Measurements from ENCODE around the gene AK2.
"Not testable (repeated sequence)": the region's sequence is repeated elsewhere in the genome, so short reads cannot be mapped to it uniquely, and the experiment has no call there.

The AK2 gene

GRCh38 chr1:33050221-33051076 lies 13.8 kb upstream of the AK2 start:
- DNase-seq (ENCODE audit: low spot score), result no peak

DNA sequence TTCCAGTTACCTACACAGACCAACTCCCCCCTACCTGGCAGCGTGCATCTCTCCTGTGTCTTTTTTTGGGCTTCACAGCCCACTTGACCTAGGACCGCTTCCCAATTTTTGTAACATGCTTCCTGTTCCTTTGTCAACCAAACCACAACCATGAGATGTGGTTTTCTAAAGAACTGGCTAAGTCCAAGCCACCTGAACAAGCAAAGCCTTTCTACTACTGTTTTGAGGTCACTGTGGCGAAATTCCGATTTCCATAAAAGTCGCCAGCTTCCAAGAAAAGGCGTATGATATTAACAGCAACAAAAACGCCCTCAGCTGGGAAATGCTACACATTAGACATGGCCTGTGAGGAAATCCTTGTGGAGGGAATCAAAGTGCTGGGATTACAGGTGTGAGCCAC lies 12.7 kb upstream of the AK2 start:
- no peak for DNase-seq (ENCODE audit: low spot score)

- DNase-seq (ENCODE audit: low spot score), result no peak
Observed at GRCh38 chr1:33048426-33048825, 11.7 kb upstream of the AK2 start.

DNA sequence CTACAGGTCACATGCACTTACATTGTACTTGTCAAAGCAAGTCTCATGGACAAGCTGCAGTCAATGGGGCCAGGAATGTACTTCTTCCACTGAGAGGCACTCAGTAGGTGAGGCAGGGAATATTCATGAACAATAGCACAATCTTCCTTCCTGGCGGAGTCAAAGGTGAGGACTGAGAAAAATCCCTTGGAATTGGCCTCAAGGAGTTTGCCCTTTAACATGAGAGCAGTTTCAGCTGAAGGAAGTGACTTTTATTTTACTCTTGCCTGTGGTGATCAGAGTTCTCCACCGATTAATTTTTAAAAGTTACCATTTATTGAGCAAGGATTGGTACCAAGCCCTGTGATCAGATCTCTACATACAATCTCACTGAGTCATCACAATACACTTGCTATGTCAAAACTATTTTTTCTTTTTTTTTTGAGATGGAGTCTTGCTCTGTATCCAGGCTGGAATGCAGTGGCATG lies 11.2 kb upstream of the AK2 start:
- DNase-seq (ENCODE audit: low spot score), result no peak

- no peak for DNase-seq (ENCODE audit: low spot score)
Observed at GRCh38 chr1:33047290-33047689, 10.6 kb upstream of the AK2 start.

- DNase-seq (ENCODE audit: low spot score), result not testable (repeated sequence)
Observed at GRCh38 chr1:33046234-33046633, 9.6 kb upstream of the AK2 start.

DNA sequence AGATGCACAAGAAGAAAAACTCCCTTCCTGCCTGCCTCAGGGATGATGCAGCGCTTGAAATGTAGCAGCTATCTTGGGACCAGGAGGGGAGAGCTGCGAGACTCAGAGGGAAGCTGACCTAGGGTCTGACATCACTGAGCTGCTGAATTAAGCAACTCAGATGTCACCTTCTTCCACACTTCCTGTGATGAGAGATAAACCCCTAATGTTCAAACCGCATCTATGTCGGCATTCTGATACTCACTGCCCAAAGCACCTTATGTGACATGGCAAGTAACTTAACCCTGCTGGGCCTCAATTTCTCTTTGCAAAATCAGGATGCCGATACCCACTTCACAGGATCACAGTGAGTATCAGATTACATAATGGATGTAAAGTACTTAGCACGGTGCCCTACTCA lies 9.1 kb upstream of the AK2 start:
- DNase-seq (ENCODE audit: low spot score), result no peak

DNA sequence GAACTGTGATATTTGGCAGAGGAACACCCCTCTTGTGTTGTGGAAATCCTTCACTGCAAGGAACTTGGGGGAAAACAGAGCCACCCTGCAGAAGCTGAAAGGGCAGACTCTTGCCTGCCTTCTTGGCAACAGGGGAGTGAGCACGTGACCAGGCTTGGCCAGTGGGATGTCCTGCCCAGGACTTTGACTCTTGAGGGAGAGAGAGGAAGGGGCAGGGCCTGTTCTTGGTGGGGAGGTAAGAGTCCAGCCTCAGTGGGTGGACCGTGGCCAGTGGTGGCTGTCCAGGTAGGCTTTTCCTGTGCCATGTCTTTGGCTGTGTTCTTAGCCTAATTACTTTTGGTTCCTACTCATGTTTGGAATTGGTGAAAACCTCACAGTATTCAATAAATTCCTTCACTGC lies 8.6 kb upstream of the AK2 start:
- no peak for DNase-seq (ENCODE audit: low spot score)

- no peak for DNase-seq (ENCODE audit: low spot score)
Observed at GRCh38 chr1:33043267-33044092, 6.8 kb upstream of the AK2 start.

GRCh38 chr1:33042831-33043230 lies 6.1 kb upstream of the AK2 start:
- DNase-seq (ENCODE audit: low spot score), result no peak

- no peak for DNase-seq (ENCODE audit: low spot score)
Observed at GRCh38 chr1:33041026-33041425, 4.3 kb upstream of the AK2 start.

- DNase-seq (ENCODE audit: low spot score), result no peak
Observed at GRCh38 chr1:33039840-33040239, 3.2 kb upstream of the AK2 start.

DNA sequence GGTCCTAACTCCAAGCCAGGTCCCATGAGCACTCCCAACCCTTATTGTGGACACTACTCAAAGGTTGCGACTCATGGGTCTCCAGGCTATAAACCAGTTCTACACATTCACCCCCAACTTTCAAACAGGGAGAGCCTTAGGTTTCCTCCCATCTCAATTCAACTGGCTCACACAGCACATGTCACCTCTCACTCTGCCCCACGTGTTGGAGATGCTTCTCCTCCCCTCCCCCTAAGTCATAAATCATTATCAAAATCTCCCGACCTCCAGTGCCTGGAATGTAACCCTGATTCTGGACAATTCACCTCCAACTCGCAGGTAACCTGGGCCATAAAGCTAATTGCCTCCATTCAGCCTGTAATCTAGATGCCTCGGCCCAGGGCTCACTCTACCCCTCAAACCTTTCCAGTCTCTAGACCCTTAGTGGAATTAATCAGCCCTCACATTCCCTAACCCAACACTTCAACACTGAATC lies 595 bp downstream of the AK2 start:
- DNase-seq (ENCODE audit: low spot score), result no peak

DNA sequence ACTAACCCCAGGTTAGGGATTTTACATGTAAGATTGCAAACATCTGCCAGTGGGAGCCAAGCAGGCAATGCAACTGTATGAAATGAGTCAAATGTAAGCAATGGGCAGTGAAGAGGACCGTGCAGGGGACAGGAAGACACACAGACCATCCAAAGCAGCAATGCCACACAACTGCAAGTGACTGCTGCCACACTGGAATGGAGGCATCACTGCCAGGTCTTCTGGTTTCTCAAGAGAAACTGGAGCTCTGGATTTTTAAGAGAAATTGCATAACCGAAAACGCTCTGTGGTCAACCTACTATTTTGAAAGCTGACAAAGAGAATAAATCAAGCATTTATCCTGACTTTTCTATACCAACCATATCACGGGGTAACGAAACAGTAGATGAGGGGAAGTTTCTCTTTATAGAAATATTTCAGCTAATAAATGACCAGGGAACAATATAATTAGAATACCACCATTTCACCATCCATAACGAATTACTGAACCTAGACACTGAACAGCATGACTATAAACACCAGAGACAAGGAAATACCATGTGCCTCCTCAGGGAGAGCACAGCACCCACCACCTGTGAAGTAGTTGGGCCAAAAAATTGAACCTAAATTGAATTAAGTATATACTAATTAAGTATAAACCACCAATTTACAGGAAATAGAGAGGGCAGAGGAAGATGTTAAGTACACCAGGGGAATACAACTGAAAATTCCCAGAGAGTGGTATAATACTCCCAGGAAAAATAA lies 4.4 kb downstream of the AK2 start:
- no peak for DNase-seq (ENCODE audit: low spot score)

DNA sequence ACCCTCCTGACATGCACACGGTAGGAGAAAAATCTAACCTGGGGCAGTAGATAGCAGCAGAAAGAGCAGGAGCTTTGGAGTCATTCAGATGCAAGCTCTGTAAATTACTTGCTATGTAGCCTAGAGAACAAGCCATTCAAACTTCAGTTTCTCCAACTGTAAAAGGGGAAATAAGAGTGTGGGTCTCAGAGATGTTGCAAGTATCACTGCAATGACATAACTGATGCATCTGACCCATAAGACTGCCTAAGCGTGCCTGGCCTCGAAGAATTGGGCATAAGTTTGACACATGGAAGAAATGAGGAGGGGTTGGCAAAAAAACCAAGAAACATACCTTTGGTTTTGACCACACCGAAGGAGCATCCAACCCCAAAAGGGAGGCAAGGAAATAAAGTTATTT lies 5.2 kb downstream of the AK2 start:
- no peak for DNase-seq (ENCODE audit: low spot score)

DNA sequence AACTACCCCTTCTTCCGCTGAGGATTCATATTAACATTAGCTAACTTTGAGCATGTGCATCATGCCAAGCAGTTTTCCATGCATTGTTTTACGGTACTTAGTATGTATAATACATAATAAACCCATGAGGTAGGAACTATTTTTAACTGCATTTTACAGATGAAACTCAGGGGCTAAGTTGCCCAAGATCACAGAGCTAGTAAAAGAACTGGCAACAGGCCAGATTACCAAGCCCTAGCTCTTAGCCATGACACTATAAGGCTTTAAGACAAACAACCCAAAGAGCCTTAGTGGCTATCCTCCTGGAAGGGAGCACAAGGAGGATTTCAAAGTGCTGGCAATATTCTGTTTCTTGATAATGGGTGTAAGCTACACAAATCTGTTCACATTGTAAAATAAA lies 6.1 kb downstream of the AK2 start:
- DNase-seq (ENCODE audit: low spot score), result no peak

DNA sequence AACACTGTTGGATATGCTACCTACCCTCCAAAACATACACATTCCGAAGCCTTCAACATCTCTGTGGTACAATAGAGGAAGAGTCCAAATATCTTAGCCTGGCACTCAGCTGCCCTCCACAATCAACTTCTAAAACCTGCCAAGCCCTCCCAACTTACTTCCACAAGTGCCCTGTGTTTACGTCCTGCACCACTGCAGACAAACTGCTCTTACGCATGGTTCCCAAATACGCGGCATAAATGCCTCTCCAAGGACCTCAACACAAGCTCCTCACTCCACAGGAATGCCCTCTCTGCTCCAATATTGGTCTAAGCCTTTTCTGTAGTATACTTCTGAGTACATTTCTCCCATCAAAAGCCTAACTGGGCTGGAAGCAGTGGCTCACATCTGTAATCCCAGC lies 6.8 kb downstream of the AK2 start:
- DNase-seq (ENCODE audit: low spot score), result no peak

DNA sequence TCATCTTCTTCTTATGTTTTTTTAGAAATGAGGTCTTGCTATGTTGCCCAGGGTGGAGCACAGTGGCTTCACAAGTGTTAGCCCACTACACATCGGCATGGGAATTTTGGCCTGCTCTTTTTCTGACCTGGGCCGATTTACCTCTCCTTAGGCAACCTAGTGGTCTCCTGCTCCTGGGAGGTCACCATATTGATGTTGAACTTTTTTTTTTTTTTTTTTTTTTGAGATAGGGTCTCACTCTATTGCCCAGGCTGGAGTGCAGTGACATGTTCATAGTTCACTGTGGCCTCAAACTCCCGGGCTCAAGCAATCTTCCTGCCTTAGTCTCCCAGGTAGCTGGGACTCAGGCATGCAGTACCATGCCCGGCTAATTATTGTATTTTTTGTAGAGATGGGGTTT lies 7.5 kb downstream of the AK2 start:
- DNase-seq (ENCODE audit: low spot score), result no peak

DNA sequence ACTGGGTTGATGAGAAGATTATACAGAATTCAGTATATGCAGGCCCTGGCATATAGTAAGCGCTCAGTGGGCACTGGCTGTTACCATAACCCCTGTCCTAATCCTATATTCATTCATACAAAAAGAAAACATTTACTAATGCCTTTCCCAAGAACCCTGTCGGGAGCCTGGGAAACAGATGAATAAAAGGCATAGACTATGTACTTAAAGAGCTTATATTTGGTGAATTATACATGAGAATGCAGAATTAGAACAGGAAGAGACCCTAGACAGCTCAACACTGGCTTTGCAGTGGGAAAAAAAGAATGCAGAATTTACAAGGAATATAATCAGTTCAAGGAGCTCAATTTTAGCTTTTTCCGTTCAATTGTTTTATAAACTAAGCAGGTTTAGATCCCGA lies 10.9 kb downstream of the AK2 start:
- no peak for DNase-seq (ENCODE audit: low spot score)

DNA sequence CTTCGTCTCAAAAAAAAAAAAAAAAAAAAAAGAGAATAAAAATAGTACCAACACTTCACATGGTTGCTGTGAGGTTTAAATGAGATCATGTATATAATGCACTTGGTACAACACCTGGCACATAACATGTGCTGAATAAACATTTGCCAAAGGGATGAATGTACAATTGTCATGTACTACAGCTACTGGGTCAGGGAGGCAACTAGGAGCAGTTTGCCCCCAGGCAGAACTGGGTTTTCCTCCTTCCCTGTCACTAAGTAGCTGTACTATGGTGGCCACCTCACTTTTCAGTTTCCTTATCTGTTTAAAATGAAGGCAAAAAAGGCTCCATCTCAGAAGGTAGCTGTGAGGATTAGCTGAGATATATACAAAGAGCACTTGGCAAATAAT lies 11.5 kb downstream of the AK2 start:
- no peak for DNase-seq (ENCODE audit: low spot score)

- DNase-seq (ENCODE audit: low spot score), result not testable (repeated sequence)
Observed at GRCh38 chr1:33024430-33025179, 12.1 kb downstream of the AK2 start.
